ENCODE results near the gene CXCL3.

Gene CXCL3

DNA sequence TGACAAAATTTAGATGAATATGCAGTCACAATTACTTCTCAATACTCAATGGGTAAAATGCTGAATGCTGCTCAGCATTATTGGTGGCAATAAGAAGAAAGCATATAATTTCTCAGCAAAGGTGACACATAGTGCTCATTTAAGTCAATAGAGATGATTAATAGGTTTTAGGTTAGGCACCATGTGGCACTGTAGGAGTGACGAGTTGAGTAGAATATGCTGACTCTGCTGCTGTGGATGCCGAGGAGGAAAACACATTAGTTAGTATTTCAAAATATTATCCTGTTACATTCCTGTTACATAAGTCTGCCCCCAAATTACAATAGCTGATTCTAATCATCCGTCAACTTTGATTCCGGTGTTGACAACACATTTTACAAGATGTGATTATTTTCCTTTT lies 26.4 kb downstream of the CXCL3 start:
- no peak for DNase-seq

DNA sequence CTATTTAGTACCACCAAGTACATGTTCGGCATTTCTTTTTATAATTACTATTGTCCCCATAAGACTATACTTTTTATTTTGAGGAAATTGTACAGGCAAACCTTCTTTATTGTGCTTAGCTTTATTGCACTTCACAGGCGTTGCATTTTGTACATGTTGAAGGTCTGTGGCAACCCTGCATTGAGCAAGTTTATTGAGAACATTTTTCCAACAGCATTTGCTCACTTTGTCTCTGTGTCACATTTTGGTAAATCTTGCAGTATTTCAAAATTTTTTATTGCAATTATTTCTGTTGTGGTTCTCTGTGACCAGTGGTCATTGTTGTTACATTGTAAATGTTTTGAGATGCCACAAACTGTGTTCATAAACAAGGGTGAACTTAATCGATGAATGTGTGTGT lies 29.2 kb downstream of the CXCL3 start:
- no peak for DNase-seq

DNA sequence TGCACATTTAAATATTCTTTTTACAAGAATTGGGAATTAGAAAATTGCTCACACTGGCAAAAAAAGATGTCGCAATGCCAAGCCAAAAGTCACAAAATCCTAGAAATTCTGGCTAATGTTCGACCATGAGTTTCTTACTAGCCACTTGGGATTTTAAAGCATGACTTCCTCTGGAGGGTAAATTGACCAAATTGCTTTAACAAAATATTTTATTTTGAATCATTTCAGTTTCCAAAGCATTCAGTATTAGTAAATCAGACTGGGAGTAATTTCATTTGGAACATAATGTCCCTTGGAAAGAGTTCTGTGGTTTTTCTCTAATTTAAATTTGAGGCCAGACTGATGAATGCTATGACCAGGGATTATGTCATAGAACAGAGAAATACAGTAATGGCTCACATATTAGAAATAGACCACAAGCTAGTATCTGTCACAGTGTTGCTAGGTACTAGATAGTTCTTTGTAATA lies 32.4 kb downstream of the CXCL3 start:
- DNase-seq, result no peak

DNA sequence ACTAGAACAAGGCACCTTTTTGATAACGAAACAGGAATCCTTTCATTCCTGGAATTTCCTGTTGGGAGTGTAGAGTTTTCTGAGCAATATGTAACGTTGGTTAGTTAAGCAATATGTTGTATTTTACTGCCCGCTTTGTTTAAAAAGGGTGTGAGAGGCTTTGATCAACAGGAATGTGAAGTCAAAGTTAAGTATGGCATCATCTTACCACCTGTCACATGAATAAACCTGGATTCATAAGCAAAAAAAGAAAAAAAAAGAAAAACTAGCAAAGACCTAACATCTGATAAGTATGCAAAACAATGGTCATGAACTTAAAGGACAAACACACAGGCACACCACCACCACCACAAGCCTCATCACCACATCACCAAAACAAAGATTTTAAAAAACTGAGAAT lies 33.0 kb downstream of the CXCL3 start:
- DNase-seq, result no peak

DNA sequence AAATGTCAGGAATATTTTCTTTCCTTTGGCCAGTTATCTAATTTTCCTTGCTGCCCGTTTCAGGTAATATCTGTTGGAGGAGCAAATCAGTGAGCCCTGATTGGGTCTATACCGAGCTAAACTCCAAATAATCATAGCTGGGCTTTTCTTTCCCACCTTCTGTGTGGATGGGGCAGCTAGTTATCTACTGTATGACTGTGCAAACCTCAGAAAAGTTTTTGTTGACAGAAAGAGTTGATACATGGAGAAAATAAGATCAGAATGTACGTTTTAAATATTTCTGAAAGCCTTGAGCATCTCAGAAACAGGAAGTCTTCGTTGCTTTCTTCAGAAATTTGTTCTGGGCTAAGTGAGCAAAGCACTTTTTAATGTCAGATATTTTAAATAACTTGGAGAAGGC lies 33.8 kb downstream of the CXCL3 start:
- no peak for DNase-seq

DNA sequence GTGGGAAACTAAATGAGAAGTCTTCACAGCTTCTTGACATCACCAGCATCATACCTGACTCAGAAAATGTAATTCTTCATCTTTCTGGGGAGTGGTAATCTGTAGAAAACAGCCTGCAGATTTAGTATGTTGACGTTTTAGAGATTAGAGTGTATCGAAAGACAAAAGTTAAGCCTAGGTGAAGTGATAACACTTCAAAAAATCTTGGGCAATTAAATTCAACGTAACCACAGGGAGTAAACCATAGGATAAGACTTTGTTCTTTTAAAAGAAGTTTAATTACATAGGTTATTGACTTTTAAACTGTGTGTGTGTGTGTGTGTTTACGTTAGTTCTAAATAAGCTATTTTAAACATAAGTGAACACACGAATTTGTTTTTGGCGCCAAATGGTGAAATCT lies 38.2 kb downstream of the CXCL3 start:
- no peak for DNase-seq

DNA sequence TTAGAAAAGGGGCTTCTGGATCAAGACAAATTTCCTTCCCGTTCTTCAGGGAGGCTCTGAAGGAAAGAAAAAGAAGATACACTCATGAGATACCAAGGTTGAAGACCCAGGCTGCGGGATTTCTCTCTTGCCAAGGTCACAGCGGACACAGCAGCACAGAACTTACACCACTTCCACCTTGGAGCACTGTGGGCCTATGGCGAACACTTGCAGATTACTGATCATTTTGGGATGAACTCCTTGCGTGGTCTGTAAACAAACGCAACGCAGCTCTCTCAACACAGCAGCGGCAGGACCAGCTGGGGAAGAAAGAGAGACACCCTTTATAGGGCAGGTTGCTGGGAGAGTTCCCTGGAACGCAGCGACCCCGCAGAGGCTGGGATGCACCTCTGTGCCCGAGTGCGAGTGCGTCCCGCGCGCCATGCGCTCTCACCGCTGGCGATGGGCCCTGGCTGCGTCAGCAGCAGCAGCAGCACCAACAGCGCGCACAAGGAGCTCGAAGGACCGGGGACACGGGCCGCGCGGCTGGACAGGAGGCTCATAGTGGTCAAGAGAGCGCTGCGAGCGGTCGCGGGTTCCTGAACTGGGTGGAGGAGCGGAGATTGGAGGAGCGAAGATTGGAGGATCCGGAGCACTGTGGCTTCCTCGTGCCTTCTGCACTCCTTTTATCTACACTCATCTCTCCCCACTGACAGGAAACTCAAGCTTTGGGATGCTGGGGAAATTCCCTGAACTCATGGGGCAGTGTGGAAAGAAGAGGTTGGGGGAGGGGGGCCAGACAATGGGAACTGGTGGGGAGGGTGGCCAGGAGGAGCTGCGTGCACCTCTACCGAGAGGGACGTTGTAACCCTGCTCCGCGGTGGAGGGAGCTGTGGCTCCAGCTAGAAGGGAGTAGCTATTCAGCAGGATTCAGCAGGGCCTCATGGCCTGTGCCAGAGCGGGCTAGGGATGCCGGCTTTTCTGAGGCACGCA lies 40.2 kb downstream of the CXCL3 start, which contains the start of gene CXCL5:
Gene CXCL5, minus strand, starts transcription at position 638 of the 972 bp plus-strand sequence. Its CDS starts 96 bp downstream, at position 542.
- no peak for DNase-seq

DNA sequence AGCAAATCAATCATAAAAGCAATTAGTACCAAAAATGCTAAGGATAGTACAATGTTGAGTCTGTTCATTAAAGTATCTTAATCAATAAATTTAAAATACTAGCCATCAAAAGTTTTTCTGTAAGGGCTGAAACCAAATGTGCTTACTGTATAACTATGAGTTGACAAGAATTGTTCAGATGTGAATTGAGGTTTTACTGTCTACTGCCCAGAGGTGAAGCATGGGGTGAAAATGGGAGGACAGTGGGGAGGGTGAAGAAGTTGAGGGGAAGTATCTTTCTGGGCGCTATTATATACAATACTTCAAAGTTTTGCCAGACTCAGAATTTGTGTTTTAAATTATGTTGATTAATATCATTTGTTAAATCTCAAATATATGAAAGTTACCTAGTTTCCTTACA lies 46.4 kb downstream of the CXCL3 start:
- DNase-seq, result no peak

DNA sequence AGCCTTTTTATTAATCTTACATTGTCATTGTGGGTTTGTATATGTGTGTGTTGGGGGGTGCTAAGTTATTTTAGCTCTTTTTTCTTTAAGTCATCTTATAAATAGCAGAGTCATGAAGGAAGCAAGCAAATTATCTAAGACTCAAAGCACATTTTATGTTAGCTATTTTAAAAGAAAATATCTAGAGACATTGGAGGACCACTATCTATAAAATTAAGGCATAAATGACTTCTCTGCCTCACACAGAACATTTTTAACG lies 46.8 kb downstream of the CXCL3 start:
- no peak for DNase-seq

DNA sequence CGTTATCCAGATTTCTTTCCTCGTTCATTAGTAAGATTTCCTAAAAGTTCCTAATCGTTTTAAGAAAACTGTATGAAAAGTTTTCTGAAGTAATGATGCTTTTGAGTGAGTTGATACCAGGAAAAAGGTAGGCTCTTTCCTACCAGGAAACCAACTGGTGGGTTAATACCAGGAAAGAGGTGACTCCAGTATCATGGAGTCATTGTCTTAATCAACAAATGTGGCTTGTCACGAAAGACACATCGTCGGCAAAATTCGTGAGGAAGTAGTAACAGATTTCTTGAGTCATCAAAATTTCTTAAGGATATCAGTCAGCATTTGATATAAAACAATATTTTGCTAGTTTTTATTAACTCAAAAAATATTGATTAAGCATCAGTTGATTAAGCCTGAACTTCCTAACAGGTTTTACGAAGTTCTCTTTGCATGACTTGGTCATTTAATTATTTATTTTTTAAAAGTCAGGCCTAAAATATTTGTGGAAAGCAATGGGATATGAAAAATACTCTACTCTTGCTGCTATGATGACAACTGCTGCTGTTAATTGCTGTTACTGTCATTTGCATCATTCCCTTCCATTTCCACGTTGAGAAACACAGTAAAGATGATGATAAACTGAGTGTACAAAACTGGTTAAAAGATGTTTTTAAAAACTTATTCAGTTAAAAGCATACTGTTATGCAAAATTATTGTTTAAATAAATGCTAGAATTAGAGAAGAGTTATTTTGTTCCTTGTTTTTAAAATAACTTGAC lies 47.3 kb downstream of the CXCL3 start:
- no peak for DNase-seq

DNA sequence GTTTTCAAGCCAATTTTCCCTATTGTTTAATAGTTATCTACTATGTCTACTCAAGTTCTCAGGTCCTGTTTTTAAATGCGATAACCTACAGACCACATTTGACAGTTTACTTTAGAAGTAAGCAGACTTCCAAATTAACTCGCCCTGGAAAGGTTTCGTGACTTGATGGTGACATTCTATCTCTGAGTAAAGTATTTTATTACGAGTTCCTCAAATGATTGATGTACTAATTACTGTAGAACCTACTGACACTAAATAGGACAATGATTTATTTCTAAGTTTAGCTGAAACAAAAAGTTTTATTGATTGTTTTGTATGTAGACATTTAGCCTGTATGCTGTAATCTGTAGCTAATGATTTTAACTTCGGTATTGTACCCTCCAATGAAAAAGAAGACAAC lies 48.6 kb downstream of the CXCL3 start:
- DNase-seq, result no peak

DNA sequence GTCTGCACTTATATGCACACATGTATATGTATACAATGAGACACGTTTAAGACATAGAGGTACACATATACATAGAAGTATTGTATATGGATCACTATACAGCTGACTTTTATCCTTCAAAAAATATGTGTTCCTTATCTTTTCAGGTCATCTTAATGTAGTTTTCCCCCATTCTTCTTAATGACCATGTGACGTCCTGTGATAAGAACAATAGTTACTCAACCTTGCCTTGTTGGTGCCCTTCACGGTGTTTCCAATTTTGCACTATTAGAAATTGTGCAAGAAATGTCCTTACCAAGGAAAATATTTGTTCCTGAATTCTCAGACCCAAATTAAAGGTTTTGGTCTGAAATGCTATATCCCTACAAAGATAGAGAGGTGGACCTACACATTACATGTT lies 49.5 kb downstream of the CXCL3 start:
- DNase-seq, result no peak

DNA sequence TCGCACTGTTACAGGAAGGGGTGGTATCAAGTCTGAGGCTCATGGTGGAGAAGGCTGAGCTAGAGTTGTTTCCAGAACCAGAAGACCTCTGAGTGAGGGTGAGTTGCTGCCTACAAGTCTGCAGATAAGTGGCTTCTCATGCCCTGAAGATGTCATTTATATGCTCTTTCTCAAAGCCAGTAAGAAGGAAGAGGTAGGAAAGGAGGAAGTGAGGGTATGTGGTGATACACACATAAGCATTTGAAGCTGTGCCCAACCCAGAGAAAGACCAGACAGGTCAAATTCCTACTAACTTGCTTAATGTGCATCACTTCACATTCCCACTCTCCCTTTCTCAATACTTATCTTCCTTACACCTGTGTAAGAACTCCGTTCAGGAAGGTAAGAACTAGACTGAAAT lies 50.4 kb downstream of the CXCL3 start, which contains the start of gene PPBP:
Gene PPBP, minus strand, starts transcription at position 130 of the 400 bp plus-strand sequence. Its CDS starts 87 bp downstream, at position 43.
- no peak for DNase-seq
